Measurements from ENCODE around the gene CDH23. TPM values are rescaled to one million over a fixed set of nuclear protein-coding genes. Genes with fewer than 3 reads are reported as not detected.

CDH23 gene
- total RNA-seq, 2 donors from 2014 or later: 1.7 to 11.2 TPM

GRCh38 chr10:71517298-71518169, 120.8 kb downstream of the CDH23 start:
- H3K9me3 Mint-ChIP-seq: no peaks in the 10 kb centered on the region
- DNase-seq (ENCODE audit: low spot score in 2 of 2) (no peak), ATAC-seq (no peak)
- H3K27ac Mint-ChIP-seq: no peak overlapping the region
- H3K36me3 Mint-ChIP-seq: no peaks in the 10 kb centered on the region

GRCh38 chr10:71520042-71520441, 123.3 kb downstream of the CDH23 start:
- DNase-seq (ENCODE audit: low spot score in 2 of 2) (no peak), ATAC-seq (no peak)
- Mint-ChIP-seq H3K9me3 (no peaks in the 10 kb centered on the region), H3K27ac (no peak overlapping the region), H3K36me3 (no peaks in the 10 kb centered on the region)

- no peak for DNase-seq (ENCODE audit: low spot score in 2 of 2)
- Mint-ChIP-seq H3K36me3 (no peaks in the 10 kb centered on the region), H3K9me3 (no peaks in the 10 kb centered on the region), H3K27ac (no peak overlapping the region)
- no peak for ATAC-seq
Observed at GRCh38 chr10:71521504-71522441, 125.1 kb downstream of the CDH23 start.

GRCh38 chr10:71522442-71523144, 125.9 kb downstream of the CDH23 start:
- no peak for DNase-seq (ENCODE audit: low spot score in 2 of 2)
- H3K27ac Mint-ChIP-seq: no peak overlapping the region

GRCh38 chr10:71523756-71524155, 127.0 kb downstream of the CDH23 start:
- ATAC-seq (no peak), DNase-seq (ENCODE audit: low spot score in 2 of 2) (no peak)
- Mint-ChIP-seq H3K36me3 (no peaks in the 10 kb centered on the region), H3K27ac (no peak overlapping the region), H3K9me3 (no peaks in the 10 kb centered on the region)

More at GRCh38 chr10:71522442-71523144, 125.9 kb downstream of the CDH23 start:
- no peaks in the 10 kb centered on the region for H3K36me3 Mint-ChIP-seq
- H3K9me3 Mint-ChIP-seq: no peaks in the 10 kb centered on the region
- ATAC-seq: no peak

- no peak for ATAC-seq
- H3K27ac Mint-ChIP-seq: peak overlapping the region in 1 of 2 donors; percentile 22
- H3K9me3 Mint-ChIP-seq: no peaks in the 10 kb centered on the region
- no peaks in the 10 kb centered on the region for H3K36me3 Mint-ChIP-seq
- DNase-seq (ENCODE audit: low spot score in 2 of 2): no peak
Observed at GRCh38 chr10:71525092-71525491, 128.4 kb downstream of the CDH23 start.

- no peak overlapping the region for H3K27ac Mint-ChIP-seq
- DNase-seq (ENCODE audit: low spot score in 2 of 2): no peak
- no peak for ATAC-seq
- H3K36me3 Mint-ChIP-seq: no peaks in the 10 kb centered on the region
- no peaks in the 10 kb centered on the region for H3K9me3 Mint-ChIP-seq
Observed at GRCh38 chr10:71525721-71526120, 129.0 kb downstream of the CDH23 start.

GRCh38 chr10:71526653-71527052, 129.9 kb downstream of the CDH23 start:
- no peak for DNase-seq (ENCODE audit: low spot score in 2 of 2)
- no peak for ATAC-seq
- Mint-ChIP-seq H3K36me3 (no peaks in the 10 kb centered on the region), H3K9me3 (peaks cover 0 to 4% of the 10 kb centered on the region in 2 donors), H3K27ac (no peak overlapping the region)

- no peaks in the 10 kb centered on the region for H3K36me3 Mint-ChIP-seq
- DNase-seq (ENCODE audit: low spot score in 2 of 2) (no peak), ATAC-seq (no peak)
- peaks cover 0 to 6% of the 10 kb centered on the region in 2 donors for H3K9me3 Mint-ChIP-seq
- H3K27ac Mint-ChIP-seq: no peak overlapping the region
Observed at GRCh38 chr10:71527135-71527534, 130.4 kb downstream of the CDH23 start.

GRCh38 chr10:71528371-71529206, 131.9 kb downstream of the CDH23 start:
- Mint-ChIP-seq H3K9me3 (peaks cover 0 to 6% of the 10 kb centered on the region in 2 donors), H3K27ac (no peak overlapping the region), H3K36me3 (no peaks in the 10 kb centered on the region)
- no peak for DNase-seq (ENCODE audit: low spot score in 2 of 2)
- ATAC-seq: no peak

- Mint-ChIP-seq H3K36me3 (no peaks in the 10 kb centered on the region), H3K27ac (peak overlapping the region in 1 of 2 donors; percentile 17)
- DNase-seq (ENCODE audit: low spot score in 2 of 2): no peak
Observed at GRCh38 chr10:71529207-71529827, 132.6 kb downstream of the CDH23 start.

GRCh38 chr10:71530781-71531180, 134.1 kb downstream of the CDH23 start:
- Mint-ChIP-seq H3K27ac (peak overlapping the region in 1 of 2 donors; percentile 87), H3K9me3 (peaks cover 0 to 6% of the 10 kb centered on the region in 2 donors), H3K36me3 (no peaks in the 10 kb centered on the region)
- DNase-seq (ENCODE audit: low spot score in 2 of 2) (no peak), ATAC-seq (no peak)

More at GRCh38 chr10:71529207-71529827, 132.6 kb downstream of the CDH23 start:
- ATAC-seq: no peak
- H3K9me3 Mint-ChIP-seq: peaks cover 0 to 6% of the 10 kb centered on the region in 2 donors

GRCh38 chr10:71531485-71532446, 135.0 kb downstream of the CDH23 start:
- DNase-seq (ENCODE audit: low spot score in 2 of 2) (peak; percentile 53 to 61), ATAC-seq (peak; percentile 95 to 97)
- no peaks in the 10 kb centered on the region for H3K36me3 Mint-ChIP-seq
- peak overlapping the region; percentile 87 to 95 for H3K27ac Mint-ChIP-seq
- H3K9me3 Mint-ChIP-seq: peaks cover 0 to 6% of the 10 kb centered on the region in 2 donors

GRCh38 chr10:71532878-71533277, 136.2 kb downstream of the CDH23 start:
- Mint-ChIP-seq H3K36me3 (no peaks in the 10 kb centered on the region), H3K9me3 (peaks cover 0 to 6% of the 10 kb centered on the region in 2 donors), H3K27ac (peak overlapping the region; percentile 63 to 94)
- ATAC-seq: no peak
- DNase-seq (ENCODE audit: low spot score in 2 of 2): no peak
